Hippocampal formation (tissue), 2 donors: ENCODE results near the gene JAG2.

ENCODE experiments used
- DNase-seq, 2 donors: peaks; one replicate each; lab custom pipeline; 2025; lab: John Stamatoyannopoulos, UW

The JAG2 gene

GRCh38 chr14:105150368-105151083, 18.1 kb downstream of the JAG2 start:
- no peak for DNase-seq

- DNase-seq = no peak
These were observed 18.6 kb downstream of the JAG2 start for GRCh38 chr14:105150026-105150367.

- DNase-seq = no peak
These were observed 19.3 kb downstream of the JAG2 start for GRCh38 chr14:105149146-105149781.

GRCh38 chr14:105148604-105149145, 19.9 kb downstream of the JAG2 start:
- DNase-seq = no peak

- no peak for DNase-seq
These were observed 20.6 kb downstream of the JAG2 start for GRCh38 chr14:105147671-105148603.

GRCh38 chr14:105146976-105147635, 21.5 kb downstream of the JAG2 start:
- no peak for DNase-seq

GRCh38 chr14:105146181-105146975, 22.2 kb downstream of the JAG2 start:
- DNase-seq = no peak

- DNase-seq = no peak
These were observed 23.0 kb downstream of the JAG2 start for GRCh38 chr14:105145381-105146180.

- no peak for DNase-seq
These were observed 23.8 kb downstream of the JAG2 start for GRCh38 chr14:105144666-105145380.

- DNase-seq = no peak
These were observed 24.4 kb downstream of the JAG2 start for GRCh38 chr14:105144026-105144665.

GRCh38 chr14:105143451-105144025, 25.0 kb downstream of the JAG2 start:
- no peak for DNase-seq

- DNase-seq = no peak
These were observed 25.7 kb downstream of the JAG2 start for GRCh38 chr14:105142651-105143450.

GRCh38 chr14:105141486-105142281, 26.9 kb downstream of the JAG2 start:
- no peak for DNase-seq

GRCh38 chr14:105141026-105141425, 27.6 kb downstream of the JAG2 start:
- no peak for DNase-seq

GRCh38 chr14:105140581-105140980, 28.0 kb downstream of the JAG2 start:
- DNase-seq = no peak

- no peak for DNase-seq
These were observed 28.7 kb downstream of the JAG2 start for GRCh38 chr14:105139831-105140239.
